Measurements from ENCODE around the gene KCTD16.

Gene KCTD16

GRCh38 chr5:144284931-144285502, 114.3 kb downstream of the KCTD16 start:
- DNase-seq (ENCODE audit: low spot score) = no peak

GRCh38 chr5:144289277-144289676, 118.6 kb downstream of the KCTD16 start:
- no peak for DNase-seq (ENCODE audit: low spot score)

- DNase-seq (ENCODE audit: low spot score) = no peak
Observed at GRCh38 chr5:144292029-144292428, 121.4 kb downstream of the KCTD16 start.

- DNase-seq (ENCODE audit: low spot score) = no peak
Observed at GRCh38 chr5:144295284-144295683, 124.6 kb downstream of the KCTD16 start.

- no peak for DNase-seq (ENCODE audit: low spot score)
Observed at GRCh38 chr5:144297081-144297480, 126.4 kb downstream of the KCTD16 start.

GRCh38 chr5:144298658-144299057, 128.0 kb downstream of the KCTD16 start:
- DNase-seq (ENCODE audit: low spot score) = no peak

- no peak for DNase-seq (ENCODE audit: low spot score)
Observed at GRCh38 chr5:144304688-144305087, 134.0 kb downstream of the KCTD16 start.

- no peak for DNase-seq (ENCODE audit: low spot score)
Observed at GRCh38 chr5:144307736-144308135, 137.1 kb downstream of the KCTD16 start.

GRCh38 chr5:144308174-144308573, 137.5 kb downstream of the KCTD16 start:
- no peak for DNase-seq (ENCODE audit: low spot score)

GRCh38 chr5:144308906-144309670, 138.4 kb downstream of the KCTD16 start:
- DNase-seq (ENCODE audit: low spot score) = no peak

GRCh38 chr5:144310621-144311020, 139.9 kb downstream of the KCTD16 start:
- DNase-seq (ENCODE audit: low spot score) = no peak

GRCh38 chr5:144313147-144313726, 142.6 kb downstream of the KCTD16 start:
- no peak for DNase-seq (ENCODE audit: low spot score)

GRCh38 chr5:144315026-144315425, 144.4 kb downstream of the KCTD16 start:
- DNase-seq (ENCODE audit: low spot score) = no peak

- DNase-seq (ENCODE audit: low spot score) = no peak
Observed at GRCh38 chr5:144315994-144316634, 145.4 kb downstream of the KCTD16 start.

- DNase-seq (ENCODE audit: low spot score) = no peak
Observed at GRCh38 chr5:144318011-144318410, 147.3 kb downstream of the KCTD16 start.

GRCh38 chr5:144318460-144318859, 147.8 kb downstream of the KCTD16 start:
- DNase-seq (ENCODE audit: low spot score) = no peak

GRCh38 chr5:144323181-144323580, 152.5 kb downstream of the KCTD16 start:
- no peak for DNase-seq (ENCODE audit: low spot score)

- DNase-seq (ENCODE audit: low spot score) = no peak
Observed at GRCh38 chr5:144325532-144325931, 154.9 kb downstream of the KCTD16 start.

GRCh38 chr5:144328494-144328893, 157.8 kb downstream of the KCTD16 start:
- DNase-seq (ENCODE audit: low spot score) = no peak

GRCh38 chr5:144328980-144329379, 158.3 kb downstream of the KCTD16 start:
- DNase-seq (ENCODE audit: low spot score) = no peak

- no peak for DNase-seq (ENCODE audit: low spot score)
Observed at GRCh38 chr5:144329681-144330080, 159.0 kb downstream of the KCTD16 start.

- no peak for DNase-seq (ENCODE audit: low spot score)
Observed at GRCh38 chr5:144331361-144331760, 160.7 kb downstream of the KCTD16 start.

- DNase-seq (ENCODE audit: low spot score) = no peak
Observed at GRCh38 chr5:144332265-144332664, 161.6 kb downstream of the KCTD16 start.
